HG03521 (cell line): ENCODE measurements around the gene IL6R.

Experiments
- ATAC-seq: cut with Tn5 transposase; IDR thresholded peaks from one replicate; pipeline ENCODE4 v1.9.1; 2021; ENCODE audit warnings: mild to moderate bottlenecking, moderate library complexity; ENCODE audit not compliant: unreplicated experiment

The IL6R gene

DNA sequence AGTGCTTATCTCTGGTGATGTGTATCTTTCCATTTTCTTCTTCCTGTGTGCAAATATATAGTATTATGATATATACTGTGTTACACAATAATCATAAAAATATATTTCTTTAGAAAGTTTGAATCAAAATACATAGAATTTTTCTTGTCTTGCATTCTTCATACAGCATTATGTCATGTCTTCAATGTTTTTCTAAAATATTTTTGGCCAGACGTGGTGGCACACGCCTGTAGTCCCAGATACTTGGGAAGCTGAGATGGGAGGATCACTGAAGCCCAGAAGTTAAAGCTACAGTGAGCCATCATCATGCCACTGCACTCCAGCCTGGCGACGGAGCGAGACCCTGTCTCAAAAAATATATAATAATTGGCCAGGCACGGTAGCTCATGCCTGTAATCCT, 41.6 kb downstream of the IL6R start:
- ATAC-seq: no peak

DNA sequence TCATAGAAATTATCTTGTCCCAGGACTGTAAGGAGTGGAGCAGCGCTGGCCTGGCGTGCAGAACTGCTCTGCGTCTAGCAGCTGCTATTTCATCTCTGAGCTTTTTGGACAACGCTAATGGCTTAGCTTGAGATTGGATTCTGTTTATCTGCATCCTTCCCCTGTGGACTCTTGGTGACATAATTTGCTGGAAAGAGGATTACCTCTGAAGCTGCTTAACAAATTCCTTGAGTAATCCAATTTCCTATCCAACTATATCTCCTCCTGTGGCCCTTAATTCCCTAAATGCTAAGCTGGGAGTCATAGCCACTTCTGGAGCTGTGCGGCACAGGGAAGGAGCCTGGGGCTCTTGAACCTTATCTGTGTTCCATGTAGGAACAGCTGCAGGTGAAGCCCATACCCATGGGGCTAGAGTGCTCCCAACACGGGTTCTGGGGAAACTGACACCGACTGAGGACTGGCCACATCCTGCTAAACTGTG, 43.2 kb downstream of the IL6R start:
- ATAC-seq: no peak

- ATAC-seq: no peak
Measured at GRCh38 chr1:154453161-154453560, 48.0 kb downstream of the IL6R start.

DNA sequence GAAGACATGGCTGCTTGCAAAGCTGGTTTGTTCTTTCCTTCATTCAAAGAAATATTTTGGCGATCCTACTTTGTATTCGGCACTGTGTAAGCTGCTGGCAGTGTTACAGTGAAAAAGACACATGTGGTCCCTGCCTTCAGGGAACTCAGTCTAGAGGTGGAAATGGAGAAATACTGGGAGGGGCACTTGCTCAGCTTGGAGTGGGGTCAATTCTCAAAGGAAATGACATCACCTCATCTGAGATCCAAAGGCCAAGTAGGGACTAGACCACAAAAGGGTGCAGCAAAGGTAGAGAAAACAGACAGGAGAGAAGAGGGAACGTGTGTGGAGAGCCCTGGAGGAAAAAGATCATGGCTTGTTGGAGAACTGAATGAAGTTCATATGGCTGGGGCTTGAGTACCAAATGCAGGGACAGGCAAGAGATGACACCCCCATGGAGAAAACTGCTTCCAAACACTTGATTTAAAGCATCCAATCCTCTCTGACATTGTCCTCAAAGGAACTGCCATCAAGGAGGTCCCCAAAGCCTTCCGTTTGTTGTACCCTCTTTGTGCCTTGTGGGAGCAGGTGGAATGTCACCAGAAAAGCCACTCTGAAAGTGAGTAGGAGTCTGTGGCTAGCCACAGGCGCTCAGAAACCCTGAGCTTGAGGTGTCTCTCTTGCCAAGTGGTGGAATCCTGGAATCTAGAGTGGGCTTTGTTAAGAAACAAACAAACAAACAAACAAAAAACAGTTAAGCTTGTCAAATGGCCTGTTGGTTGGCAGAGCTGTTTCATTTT, 48.6 kb downstream of the IL6R start:
- ATAC-seq: no peak

DNA sequence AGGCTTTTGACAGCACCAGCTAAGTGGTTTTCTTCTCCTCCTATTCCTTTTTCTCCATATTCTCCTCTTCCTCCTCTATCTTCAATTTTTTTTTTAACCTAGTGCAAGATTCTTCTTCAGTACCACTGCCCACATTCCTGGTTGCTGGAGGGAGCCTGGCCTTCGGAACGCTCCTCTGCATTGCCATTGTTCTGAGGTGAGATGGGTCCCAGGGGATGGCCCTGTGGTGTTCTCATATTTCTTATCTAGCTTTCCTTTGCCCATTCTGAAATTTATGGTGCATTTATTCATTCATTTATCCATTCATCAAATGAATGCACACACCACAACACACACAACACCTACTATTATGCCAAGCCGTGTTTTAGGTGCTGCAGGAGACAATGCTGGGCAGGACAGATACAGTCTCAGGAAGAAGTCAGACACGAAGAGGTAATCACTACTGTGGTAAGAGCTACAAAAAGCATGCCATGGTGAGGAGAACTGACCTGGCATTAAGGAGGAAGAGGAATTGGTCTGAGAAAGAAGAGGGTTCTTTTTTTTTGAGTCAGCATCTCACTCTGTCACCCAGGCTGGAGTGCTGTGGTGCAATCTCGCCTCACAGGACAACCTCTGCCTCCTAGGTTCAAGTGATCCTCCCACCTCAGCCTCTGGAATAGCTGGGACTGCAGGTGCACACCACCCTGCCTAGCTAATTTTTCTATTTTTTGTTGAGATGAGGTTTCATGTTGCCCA, 49.4 kb downstream of the IL6R start:
- ATAC-seq: no peak

DNA sequence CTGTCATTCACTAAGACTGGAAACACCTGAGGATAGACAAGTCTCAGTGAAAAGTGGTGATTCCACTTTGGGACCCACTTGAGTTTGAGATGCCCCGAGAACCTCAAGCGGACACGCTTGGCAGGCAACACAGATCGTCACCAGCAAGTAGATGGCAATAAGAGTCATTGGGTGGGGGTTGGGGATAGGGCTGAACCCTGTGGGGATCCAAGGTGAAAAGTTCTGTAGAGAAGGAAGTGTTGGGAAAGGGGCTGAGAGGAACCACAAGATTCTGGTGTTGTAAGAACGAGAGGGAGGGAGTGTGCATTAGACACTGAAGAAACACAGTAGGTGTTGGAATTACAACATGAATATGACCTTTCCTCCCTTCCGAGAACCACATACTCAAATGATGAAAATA, 51.5 kb downstream of the IL6R start:
- ATAC-seq: no peak

GRCh38 chr1:154459080-154459479, 53.9 kb downstream of the IL6R start:
- no peak for ATAC-seq

- ATAC-seq: no peak
Measured at GRCh38 chr1:154460695-154461260, 55.6 kb downstream of the IL6R start.

GRCh38 chr1:154463512-154463990, 58.4 kb downstream of the IL6R start:
- ATAC-seq: no peak

DNA sequence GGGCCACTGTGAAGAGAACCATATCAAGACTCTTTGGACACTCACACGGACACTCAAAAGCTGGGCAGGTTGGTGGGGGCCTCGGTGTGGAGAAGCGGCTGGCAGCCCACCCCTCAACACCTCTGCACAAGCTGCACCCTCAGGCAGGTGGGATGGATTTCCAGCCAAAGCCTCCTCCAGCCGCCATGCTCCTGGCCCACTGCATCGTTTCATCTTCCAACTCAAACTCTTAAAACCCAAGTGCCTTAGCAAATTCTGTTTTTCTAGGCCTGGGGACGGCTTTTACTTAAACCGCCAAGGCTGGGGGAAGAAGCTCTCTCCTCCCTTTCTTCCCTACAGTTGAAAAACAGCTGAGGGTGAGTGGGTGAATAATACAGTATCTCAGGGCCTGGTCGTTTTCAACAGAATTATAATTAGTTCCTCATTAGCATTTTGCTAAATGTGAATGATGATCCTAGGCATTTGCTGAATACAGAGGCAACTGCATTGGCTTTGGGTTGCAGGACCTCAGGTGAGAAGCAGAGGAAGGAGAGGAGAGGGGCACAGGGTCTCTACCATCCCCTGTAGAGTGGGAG, 60.6 kb downstream of the IL6R start:
- ATAC-seq: no peak

DNA sequence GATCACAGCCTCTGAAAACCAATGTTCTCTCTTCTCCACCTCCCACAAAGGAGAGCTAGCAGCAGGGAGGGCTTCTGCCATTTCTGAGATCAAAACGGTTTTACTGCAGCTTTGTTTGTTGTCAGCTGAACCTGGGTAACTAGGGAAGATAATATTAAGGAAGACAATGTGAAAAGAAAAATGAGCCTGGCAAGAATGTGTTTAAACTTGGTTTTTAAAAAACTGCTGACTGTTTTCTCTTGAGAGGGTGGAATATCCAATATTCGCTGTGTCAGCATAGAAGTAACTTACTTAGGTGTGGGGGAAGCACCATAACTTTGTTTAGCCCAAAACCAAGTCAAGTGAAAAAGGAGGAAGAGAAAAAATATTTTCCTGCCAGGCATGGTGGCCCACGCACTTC, 61.1 kb downstream of the IL6R start:
- no peak for ATAC-seq

DNA sequence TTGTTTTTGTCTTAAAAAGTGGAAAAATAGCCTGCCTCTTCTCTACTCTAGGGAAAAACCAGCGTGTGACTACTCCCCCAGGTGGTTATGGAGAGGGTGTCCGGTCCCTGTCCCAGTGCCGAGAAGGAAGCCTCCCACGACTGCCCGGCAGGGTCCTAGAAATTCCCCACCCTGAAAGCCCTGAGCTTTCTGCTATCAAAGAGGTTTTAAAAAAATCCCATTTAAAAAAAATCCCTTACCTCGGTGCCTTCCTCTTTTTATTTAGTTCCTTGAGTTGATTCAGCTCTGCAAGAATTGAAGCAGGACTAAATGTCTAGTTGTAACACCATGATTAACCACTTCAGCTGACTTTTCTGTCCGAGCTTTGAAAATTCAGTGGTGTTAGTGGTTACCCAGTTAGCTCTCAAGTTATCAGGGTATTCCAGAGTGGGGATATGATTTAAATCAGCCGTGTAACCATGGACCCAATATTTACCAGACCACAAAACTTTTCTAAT, 61.8 kb downstream of the IL6R start:
- no peak for ATAC-seq

- no peak for ATAC-seq
Measured at GRCh38 chr1:154467434-154468102, 62.4 kb downstream of the IL6R start.

GRCh38 chr1:154468535-154469250, 63.5 kb downstream of the IL6R start:
- ATAC-seq: no peak

DNA sequence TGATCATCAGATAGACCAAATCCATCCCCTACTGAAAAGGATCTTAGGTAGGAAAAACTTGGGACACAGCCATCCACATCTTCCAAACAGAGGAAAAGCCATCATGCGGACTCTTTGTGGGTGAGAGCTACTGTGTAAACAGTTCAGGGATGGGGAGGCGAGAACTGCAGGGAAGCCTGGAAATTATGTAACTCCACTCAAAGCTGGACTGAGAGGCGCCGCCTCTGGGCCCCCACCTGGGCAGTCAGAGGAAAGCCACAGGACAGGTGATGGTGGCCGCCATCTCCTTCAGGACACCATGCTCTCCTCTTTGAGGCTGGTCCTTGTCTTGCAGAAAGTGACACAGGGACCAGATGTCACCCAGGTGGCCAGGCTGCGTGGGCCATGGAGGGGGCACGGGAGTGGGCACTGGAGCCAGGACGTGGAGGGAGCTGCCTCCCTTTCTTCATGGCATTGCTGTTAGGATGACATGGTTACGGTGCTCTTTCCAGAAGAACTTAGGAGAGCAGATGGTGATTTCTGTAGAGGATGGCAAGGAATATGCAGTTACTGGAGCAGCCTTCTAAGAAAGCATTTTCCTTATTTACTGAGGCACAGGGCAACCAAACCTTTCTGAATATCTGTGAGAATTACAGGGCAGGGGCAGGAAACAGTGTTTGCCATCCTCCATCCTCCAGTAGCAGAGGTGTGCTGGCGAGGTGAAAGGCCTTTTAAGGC, 64.9 kb downstream of the IL6R start:
- ATAC-seq: no peak

- no peak for ATAC-seq
Measured at GRCh38 chr1:154471304-154471703, 66.2 kb downstream of the IL6R start.

DNA sequence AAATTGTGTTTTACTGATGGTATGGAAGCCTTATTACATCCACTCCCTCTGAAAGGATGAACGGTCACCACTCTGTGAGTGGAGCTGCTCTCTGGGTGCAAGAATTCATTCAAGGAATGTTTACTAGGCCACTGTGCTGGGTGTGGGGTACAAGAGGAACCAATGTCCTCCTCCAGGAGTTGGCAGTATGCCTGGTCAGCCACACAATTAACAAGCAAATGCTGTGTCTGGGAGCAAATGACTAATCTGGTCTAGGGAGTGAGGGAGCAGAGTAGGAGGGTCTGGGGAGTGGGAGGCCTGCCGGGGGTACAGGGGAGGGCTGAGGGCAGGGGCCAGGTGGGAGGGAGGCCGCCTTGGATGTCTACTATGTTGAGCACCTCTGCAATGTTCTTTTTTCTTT, 69.7 kb downstream of the IL6R start:
- no peak for ATAC-seq

- ATAC-seq: no peak
Measured at GRCh38 chr1:154476791-154477190, 71.6 kb downstream of the IL6R start.

DNA sequence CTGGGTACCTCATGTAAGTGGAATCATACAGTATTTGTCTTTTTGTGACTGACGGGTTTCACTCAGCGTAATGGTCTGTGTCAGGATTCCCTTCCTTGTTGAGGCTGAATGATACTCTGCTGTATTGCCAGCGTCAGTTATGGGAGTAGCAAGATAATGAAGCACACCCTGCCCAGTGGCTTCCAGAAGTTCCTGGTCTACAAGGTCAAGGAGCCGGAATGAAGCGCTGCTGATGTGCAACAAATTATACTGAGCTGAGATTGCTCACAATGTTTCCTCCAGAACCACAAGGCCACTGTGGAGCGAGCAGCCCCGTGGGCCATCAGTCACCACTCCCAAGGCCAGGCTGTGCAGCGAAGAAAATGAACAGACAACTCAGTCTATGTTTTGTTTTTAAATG, 72.9 kb downstream of the IL6R start:
- ATAC-seq: no peak
